GM13976 (cell line): ENCODE results near the gene ALCAM.

Experiments used
- DNase-seq: peaks from one replicate; pipeline ENCODE4 v3.0.0; 2012; ENCODE audit warnings: low spot score
- in situ Hi-C: fragments of 300-500 bp; cut with MboI; formaldehyde crosslinking; loops from one replicate; pipeline ENCODE4 v1.12.0; 2022; ENCODE audit warnings: low sequenced_read_pairs, mixed read lengths, inconsistent platforms; ENCODE audit not compliant: unreplicated experiment
- TF ChIP-seq, protein P1 (sequence below): IDR thresholded peaks from 2 replicates; pipeline ENCODE4 v1.5.1; 2012; ENCODE audit warnings: borderline replicate concordance, mild to moderate bottlenecking; ENCODE audit not compliant: insufficient read depth; ENCODE audit errors: extremely low read depth, missing control alignments, control extremely low read depth

Gene ALCAM

DNA sequence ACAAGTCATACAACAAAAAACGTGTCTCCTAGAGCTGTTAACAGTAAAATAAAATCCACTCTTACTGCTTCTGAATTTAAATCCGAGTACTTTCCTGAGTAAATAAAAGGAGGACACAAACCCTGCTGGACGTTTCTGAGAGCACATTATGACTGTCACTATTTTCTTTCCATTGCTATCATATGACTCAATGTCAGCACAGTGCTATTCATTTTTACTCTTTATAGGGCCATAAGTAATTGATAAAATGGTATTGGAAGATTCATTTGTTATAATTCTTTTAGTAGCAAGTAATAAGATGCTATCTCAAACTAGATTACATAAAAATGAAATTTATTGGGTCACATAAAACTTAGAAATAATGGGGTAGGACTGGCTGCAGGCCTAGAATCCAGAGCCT lies 68.6 kb downstream of the ALCAM start:
- TF ChIP-seq, protein P1, sequence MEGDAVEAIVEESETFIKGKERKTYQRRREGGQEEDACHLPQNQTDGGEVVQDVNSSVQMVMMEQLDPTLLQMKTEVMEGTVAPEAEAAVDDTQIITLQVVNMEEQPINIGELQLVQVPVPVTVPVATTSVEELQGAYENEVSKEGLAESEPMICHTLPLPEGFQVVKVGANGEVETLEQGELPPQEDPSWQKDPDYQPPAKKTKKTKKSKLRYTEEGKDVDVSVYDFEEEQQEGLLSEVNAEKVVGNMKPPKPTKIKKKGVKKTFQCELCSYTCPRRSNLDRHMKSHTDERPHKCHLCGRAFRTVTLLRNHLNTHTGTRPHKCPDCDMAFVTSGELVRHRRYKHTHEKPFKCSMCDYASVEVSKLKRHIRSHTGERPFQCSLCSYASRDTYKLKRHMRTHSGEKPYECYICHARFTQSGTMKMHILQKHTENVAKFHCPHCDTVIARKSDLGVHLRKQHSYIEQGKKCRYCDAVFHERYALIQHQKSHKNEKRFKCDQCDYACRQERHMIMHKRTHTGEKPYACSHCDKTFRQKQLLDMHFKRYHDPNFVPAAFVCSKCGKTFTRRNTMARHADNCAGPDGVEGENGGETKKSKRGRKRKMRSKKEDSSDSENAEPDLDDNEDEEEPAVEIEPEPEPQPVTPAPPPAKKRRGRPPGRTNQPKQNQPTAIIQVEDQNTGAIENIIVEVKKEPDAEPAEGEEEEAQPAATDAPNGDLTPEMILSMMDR, result no peak
- in situ Hi-C loops, result no loop called here
- no peak for DNase-seq

DNA sequence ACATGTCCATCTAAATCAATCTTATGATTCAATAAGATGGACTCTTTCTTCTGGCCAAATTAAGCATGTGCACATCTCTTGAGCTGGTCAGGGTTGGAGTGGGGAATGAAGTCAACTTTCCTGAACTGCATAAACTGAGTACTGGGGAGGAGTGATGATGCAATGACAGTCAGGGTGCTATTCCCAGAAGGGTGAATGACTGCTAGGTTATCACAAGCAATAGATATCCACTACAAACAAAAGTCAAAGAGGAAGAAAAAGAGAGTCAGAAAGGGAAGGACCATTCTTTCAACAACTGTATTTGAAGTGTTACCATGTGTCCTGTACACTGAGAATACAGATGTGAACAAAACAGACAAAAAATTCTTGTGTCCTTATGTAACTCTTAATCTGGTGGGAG lies 70.0 kb downstream of the ALCAM start:
- DNase-seq, result no peak
- TF ChIP-seq, protein P1, result no peak
- in situ Hi-C loops, result no loop called here

DNA sequence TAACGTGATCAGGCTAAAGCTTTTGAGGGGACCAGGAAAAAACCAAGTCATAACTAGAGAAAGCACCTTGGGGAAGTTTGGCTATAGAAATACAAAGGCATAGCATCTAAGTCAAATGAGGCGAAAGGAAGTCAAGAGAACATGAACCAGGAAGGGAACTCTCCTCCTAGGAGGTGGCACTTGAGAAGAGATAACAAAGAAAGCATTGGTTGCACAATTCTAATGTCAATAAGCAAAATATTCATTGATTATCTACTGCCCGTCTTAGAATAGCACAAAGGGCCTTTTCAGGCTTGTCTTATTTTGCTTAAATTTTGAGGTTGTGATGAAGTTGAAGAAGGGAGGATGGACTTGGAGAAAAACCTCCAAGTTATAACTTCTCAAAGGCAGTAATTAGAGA lies 73.4 kb downstream of the ALCAM start:
- no peak for DNase-seq
- in situ Hi-C loops, result no loop called here
- TF ChIP-seq, protein P1, result no peak

DNA sequence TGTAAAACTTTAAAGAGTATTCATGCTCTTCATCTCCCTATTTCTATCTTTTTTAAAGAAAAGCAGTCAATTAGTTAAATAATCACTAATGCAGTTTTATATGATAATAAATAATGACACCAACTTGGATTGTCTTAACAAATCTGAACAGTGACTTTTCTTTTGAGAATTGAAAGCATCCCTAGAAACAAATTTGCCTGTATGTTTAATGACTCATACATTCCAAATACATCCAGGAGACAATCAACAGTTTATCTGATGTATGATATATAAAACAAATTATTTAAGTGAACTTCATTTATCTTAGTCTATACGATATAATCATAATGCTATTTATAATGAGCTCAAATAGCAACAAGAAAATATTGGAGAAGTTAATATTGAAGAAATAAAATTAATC lies 78.0 kb downstream of the ALCAM start:
- DNase-seq, result no peak
- in situ Hi-C loops, result no loop called here
- TF ChIP-seq, protein P1, result no peak

DNA sequence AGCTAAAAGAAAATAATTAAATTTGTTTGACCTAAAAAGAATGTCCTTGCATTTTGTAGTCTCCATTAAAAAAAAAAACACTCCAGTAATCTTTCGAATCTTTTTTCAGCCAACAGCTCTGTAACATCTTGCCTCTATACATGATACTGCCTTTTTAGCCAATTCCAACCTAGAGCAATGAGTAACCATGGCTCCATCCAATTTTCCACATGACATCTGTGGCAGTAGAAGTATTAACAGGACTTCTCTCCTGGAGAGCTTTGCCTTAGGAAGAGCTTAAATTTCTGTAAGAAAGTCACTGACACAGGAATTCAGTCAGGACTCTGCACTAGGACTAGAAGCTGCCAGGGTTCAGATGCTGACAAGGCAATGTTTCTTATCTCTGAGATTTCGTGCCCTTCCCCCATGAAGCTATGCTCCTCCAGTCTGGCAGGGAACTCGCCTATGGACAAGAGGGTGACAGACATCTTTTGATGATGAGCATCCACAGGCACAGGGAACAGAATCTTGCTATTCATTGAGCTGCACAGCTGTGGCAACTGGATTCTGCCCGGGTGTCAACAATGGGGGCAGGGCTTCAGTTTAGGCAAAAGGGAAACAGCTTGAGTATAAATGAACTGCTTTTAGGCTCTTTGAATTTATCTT lies 81.8 kb downstream of the ALCAM start:
- TF ChIP-seq, protein P1, result no peak
- no peak for DNase-seq
- in situ Hi-C loops, result no loop called here

DNA sequence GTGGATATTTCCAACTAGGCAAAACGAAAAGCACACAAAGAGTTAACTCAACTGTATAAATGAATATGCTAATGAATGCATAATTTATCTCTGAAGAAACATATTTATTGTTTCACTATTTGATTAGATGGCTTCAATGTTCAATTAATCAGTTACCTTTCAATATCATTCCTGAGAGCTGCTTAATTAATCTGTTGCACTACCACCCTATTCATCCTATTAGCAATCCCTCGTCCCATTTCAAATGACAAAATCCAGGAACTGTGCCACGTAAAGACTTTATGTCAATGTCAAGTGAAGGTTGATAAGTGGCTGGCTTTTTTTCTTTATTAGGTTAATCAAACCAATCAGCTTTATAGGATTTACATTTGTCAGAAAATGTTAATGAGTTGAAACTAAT lies 82.7 kb downstream of the ALCAM start:
- TF ChIP-seq, protein P1, result no peak
- in situ Hi-C loops, result no loop called here
- no peak for DNase-seq

DNA sequence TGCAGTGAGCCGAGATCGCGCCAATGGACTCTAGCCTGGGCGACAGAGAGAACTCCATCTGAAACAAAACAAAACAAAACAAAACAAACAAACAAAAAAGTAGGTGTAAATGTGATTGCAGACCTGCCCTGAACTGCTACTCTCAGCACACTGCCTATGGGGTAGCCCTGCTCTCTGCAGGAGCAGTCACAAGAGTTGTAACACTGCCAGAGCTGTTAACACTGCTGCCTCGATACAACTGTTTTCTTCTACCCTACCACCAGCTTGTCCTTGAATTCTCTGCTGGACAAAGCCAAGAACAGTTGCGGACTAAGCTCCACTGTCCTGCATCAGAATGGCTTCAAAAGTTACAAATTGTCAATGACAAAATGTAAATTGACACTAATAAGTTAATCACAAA lies 89.3 kb downstream of the ALCAM start:
- in situ Hi-C loops, result no loop called here
- TF ChIP-seq, protein P1, result no peak
- no peak for DNase-seq
